Endothelial cell of umbilical vein (primary cell): ENCODE data around the gene FAM240B. TPM values are rescaled to one million over a fixed set of nuclear protein-coding genes. Genes with fewer than 3 reads are reported as not detected.

Experiments used
- BruUV-seq: library from RNA; stranded (reverse); fragments of 400-500 nt; replicated peaks from 2 replicates; lab custom pipeline; 2021; lab: Mats Ljungman, UMichigan
- CTCF ChIA-PET: fragments of 300-600, 350-600 bp; sonication (Branson Sonifier 250); formaldehyde crosslinking; loops from one replicate; lab custom pipeline; 2021; ENCODE audit warnings: antibody characterized with exemption, inconsistent platforms; lab: Charles Lee
- POLR2A ChIA-PET: fragments of 300-600, 350-600 bp; sonication (Branson Sonifier 250); formaldehyde crosslinking; loops from one replicate; lab custom pipeline; 2021; ENCODE audit warnings: antibody characterized with exemption, inconsistent platforms; lab: Charles Lee
- DNase-seq: peaks from one replicate; pipeline ENCODE4 v3.0.0-alpha.2; 2011; ENCODE audit warnings: low read depth, low spot score
- FAIRE-seq: peaks from 2 replicates; lab custom pipeline; 2011; peaks lifted over from hg19 to GRCh38; lab: Jason Lieb, UNC
- H2AFZ ChIP-seq: 2 replicates; pipeline ENCODE4 v1.6.0; 2012; ENCODE audit warnings: low read depth, low read length, control low read depth, inconsistent platforms
- H3K27ac ChIP-seq: 2 replicates; pipeline ENCODE4 v1.5.1; 2011; ENCODE audit warnings: low read depth, mild to moderate bottlenecking, control low read depth, low read length, moderate library complexity; ENCODE audit not compliant: insufficient read depth
- H3K27me3 ChIP-seq, 2 experiments: 2 replicates each; pipeline versions ENCODE4 v1.6.0 to v1.6.1; 2011; ENCODE audit warnings: low read length in 2 of 2, mixed read lengths in 1 of 2; ENCODE audit not compliant: control insufficient read depth in 2 of 2, insufficient read depth in 2 of 2
- H3K36me3 ChIP-seq, 2 experiments: 2 replicates in 1 of 2; 3 replicates in 1 of 2; pipeline ENCODE4 v1.5.1; 2011; ENCODE audit warnings: low read length in 2 of 2, mild to moderate bottlenecking in 1 of 2, moderate library complexity in 1 of 2; ENCODE audit not compliant: control insufficient read depth in 2 of 2, insufficient read depth in 2 of 2; ENCODE audit errors: extremely low read depth in 1 of 2
- H3K4me1 ChIP-seq: 3 replicates; pipeline ENCODE4 v1.5.1; 2011; ENCODE audit warnings: mild to moderate bottlenecking, low read length; ENCODE audit not compliant: control insufficient read depth, insufficient read depth; ENCODE audit errors: extremely low read depth
- H3K4me2 ChIP-seq: 2 replicates; pipeline ENCODE4 v1.6.1; 2011; ENCODE audit warnings: low read length, control low read depth, mixed read lengths; ENCODE audit not compliant: insufficient read depth
- H3K4me3 ChIP-seq, 3 experiments: fragments of 200-600 bp in 1 of 3; sonication (generic), shearing (Covaris generic) in 1 of 3; replicated peaks in 1 of 3; 2 replicates each; pipeline ENCODE4 v1.5.1; 2011 to 2016; ENCODE audit warnings: control low read depth in 3 of 3, low read length in 3 of 3, mild to moderate bottlenecking in 2 of 3, inconsistent platforms in 1 of 3, low read depth in 1 of 3, moderate library complexity in 1 of 3; ENCODE audit not compliant: insufficient read depth in 1 of 3
- H3K79me2 ChIP-seq: 2 replicates; pipeline ENCODE4 v1.6.0; 2012; ENCODE audit warnings: low read length, inconsistent platforms; ENCODE audit not compliant: control insufficient read depth, insufficient read depth
- H3K9ac ChIP-seq: replicated peaks from 2 replicates; pipeline ENCODE3; 2011; ENCODE audit warnings: low read length, control low read depth; ENCODE audit not compliant: insufficient read depth; ENCODE audit errors: extremely low read depth
- H3K9me1 ChIP-seq: replicated peaks from 3 replicates; pipeline ENCODE4 v1.6.0; 2011; ENCODE audit warnings: mild to moderate bottlenecking, low read length; ENCODE audit not compliant: control insufficient read depth, insufficient read depth; ENCODE audit errors: extremely low read depth
- H3K9me3 ChIP-seq: replicated peaks from 2 replicates; pipeline ENCODE4 v1.5.1; 2012; ENCODE audit warnings: low read length, inconsistent platforms; ENCODE audit not compliant: control insufficient read depth, insufficient read depth
- H4K20me1 ChIP-seq: replicated peaks from 2 replicates; pipeline ENCODE3; 2011; ENCODE audit warnings: mild to moderate bottlenecking, low read length; ENCODE audit not compliant: control insufficient read depth, insufficient read depth; ENCODE audit errors: extremely low read depth
- CTCF ChIP-seq, 2 donors: IDR thresholded peaks; 1 replicate in 1 of 2; 2 replicates in 1 of 2; pipeline ENCODE4 v1.5.1; 2011; ENCODE audit warnings: low read length in 2 of 2, mild to moderate bottlenecking in 2 of 2, moderate library complexity in 2 of 2, control low read depth in 1 of 2, inconsistent platforms in 1 of 2, low read depth in 1 of 2; ENCODE audit not compliant: insufficient read depth in 1 of 2; ENCODE audit errors: extremely low read depth in 1 of 2
- EZH2 ChIP-seq: IDR thresholded peaks from 2 replicates; pipeline ENCODE4 v1.6.1; 2012; ENCODE audit warnings: borderline replicate concordance, low read depth, mild to moderate bottlenecking, moderate library complexity, low read length, inconsistent platforms; ENCODE audit not compliant: severe bottlenecking
- FOS ChIP-seq: IDR thresholded peaks from 2 replicates; pipeline ENCODE4 v1.6.1; 2011; ENCODE audit warnings: mild to moderate bottlenecking, low read length, moderate library complexity, borderline replicate concordance; ENCODE audit not compliant: insufficient read depth
- GATA2 ChIP-seq: IDR thresholded peaks from 2 replicates; pipeline ENCODE4 v1.7.0; 2011; ENCODE audit warnings: low read depth, mild to moderate bottlenecking, moderate library complexity, mixed read lengths, low read length; ENCODE audit not compliant: insufficient read length, insufficient read depth
- JUN ChIP-seq: IDR thresholded peaks from 2 replicates; pipeline ENCODE4 v1.6.1; 2011; ENCODE audit warnings: borderline replicate concordance, low read depth; ENCODE audit not compliant: insufficient read length, insufficient read depth
- MAX ChIP-seq: IDR thresholded peaks from 2 replicates; pipeline ENCODE4 v1.6.1; 2011; ENCODE audit not compliant: insufficient read depth, insufficient read length
- MYC ChIP-seq: IDR thresholded peaks from one replicate; pipeline ENCODE4 v1.6.1; 2011; ENCODE audit warnings: mild to moderate bottlenecking, low read depth, low read length
- POLR2A ChIP-seq: IDR thresholded peaks from 2 replicates; pipeline ENCODE4 v1.6.1; 2012; ENCODE audit warnings: low read depth, mild to moderate bottlenecking, control low read depth, low read length
- POLR2AphosphoS5 ChIP-seq: IDR thresholded peaks from 2 replicates; pipeline ENCODE4 v1.6.1; 2012; ENCODE audit warnings: low read depth, mild to moderate bottlenecking, control low read depth, low read length, moderate library complexity; ENCODE audit not compliant: insufficient read depth
- dilution Hi-C: fragments of 300-500 bp; cut with MboI; formaldehyde crosslinking; loops from one replicate; pipeline ENCODE4 v1.15.0; 2019; ENCODE audit warnings: low sequenced_read_pairs; ENCODE audit not compliant: extremely low pct_ligation_motif_present
- intact Hi-C: fragments of 100-400 bp; cut with micrococcal nuclease; formaldehyde crosslinking; loops from one replicate; pipeline ENCODE4 v1.10.0; 2022
- polyA plus RNA-seq, 4 experiments: library from polyadenylated mRNA; depleted of rRNA in 3 of 4; stranded (reverse) in 3 of 4; unstranded in 1 of 4; fragments of >200 nt; gene quantifications; 2 replicates each; pipeline versions ENCODE4 v1.2.1 to v1.2.3, GENCODE V29; 2011 to 2012; ENCODE audit warnings: missing spikeins in 1 of 4
- total RNA-seq: library from RNA; stranded (reverse); gene quantifications from 2 replicates; pipeline ENCODE4 v1.2.3, GENCODE V29; 2021

Gene FAM240B
- total and polyA plus RNA-seq, 2 donors (not counting 3 experiments of a cell fraction or from before 2014, with no cell fraction given) = not detected

- no peak for FAIRE-seq
- dilution Hi-C loops = no loop called here
- intact Hi-C loops = no loop called here
These were observed 27.2 kb downstream of the FAM240B start for GRCh38 chr9:38692707-38693106.

More at GRCh38 chr9:38692707-38693106, 27.2 kb downstream of the FAM240B start:
- no peak overlapping the region for H3K4me2 ChIP-seq
- no peaks in the 10 kb centered on the region for H3K9me1 ChIP-seq
- no peaks in the 10 kb centered on the region for H3K4me1 ChIP-seq
- H2AFZ ChIP-seq = no peak overlapping the region
- no peak for DNase-seq
- H3K27me3 ChIP-seq = peaks cover 0 to 2% of the 10 kb centered on the region in 2 experiments
- BruUV-seq = no TSS peak
- ChIA-PET CTCF (interaction anchor here (1.0 kb wide), 1 partner anchor 20 kb away, joined by 3 read pairs; no protein-coding TSS in a partner anchor), POLR2A (no interaction called here)
- H3K36me3 ChIP-seq = no peaks in the 10 kb centered on the region
- H3K27ac ChIP-seq = no peak overlapping the region
- H3K9me3 ChIP-seq = no peaks in the 10 kb centered on the region
- H3K79me2 ChIP-seq = no peaks in the 10 kb centered on the region
- H3K9ac ChIP-seq = no peak overlapping the region
- H4K20me1 ChIP-seq = no peaks in the 10 kb centered on the region
- no peak for TF ChIP-seq EZH2
- TF ChIP-seq POLR2A = no peak
- TF ChIP-seq MAX = no peak
- no peak for TF ChIP-seq CTCF (IDR thresholded peaks at IDR 0.05; ENCODE audit: extremely low read depth in 1 of 2, insufficient read depth in 1 of 2, low read depth in 1 of 2, low read length in 2 of 2)
- no peak for TF ChIP-seq MYC
- no peak for TF ChIP-seq POLR2AphosphoS5
- TF ChIP-seq FOS = no peak
- no peak for TF ChIP-seq JUN
- no peak for TF ChIP-seq GATA2
- H3K4me3 ChIP-seq = no peak overlapping the region
